ENCODE results near the gene IQSEC3. TPM values are rescaled to one million over a fixed set of nuclear protein-coding genes. Genes with fewer than 3 reads are reported as not detected.

The IQSEC3 gene
- total RNA-seq, 4 donors from 2014 or later: 0.65 to 10.5 (median 0.76) TPM

DNA sequence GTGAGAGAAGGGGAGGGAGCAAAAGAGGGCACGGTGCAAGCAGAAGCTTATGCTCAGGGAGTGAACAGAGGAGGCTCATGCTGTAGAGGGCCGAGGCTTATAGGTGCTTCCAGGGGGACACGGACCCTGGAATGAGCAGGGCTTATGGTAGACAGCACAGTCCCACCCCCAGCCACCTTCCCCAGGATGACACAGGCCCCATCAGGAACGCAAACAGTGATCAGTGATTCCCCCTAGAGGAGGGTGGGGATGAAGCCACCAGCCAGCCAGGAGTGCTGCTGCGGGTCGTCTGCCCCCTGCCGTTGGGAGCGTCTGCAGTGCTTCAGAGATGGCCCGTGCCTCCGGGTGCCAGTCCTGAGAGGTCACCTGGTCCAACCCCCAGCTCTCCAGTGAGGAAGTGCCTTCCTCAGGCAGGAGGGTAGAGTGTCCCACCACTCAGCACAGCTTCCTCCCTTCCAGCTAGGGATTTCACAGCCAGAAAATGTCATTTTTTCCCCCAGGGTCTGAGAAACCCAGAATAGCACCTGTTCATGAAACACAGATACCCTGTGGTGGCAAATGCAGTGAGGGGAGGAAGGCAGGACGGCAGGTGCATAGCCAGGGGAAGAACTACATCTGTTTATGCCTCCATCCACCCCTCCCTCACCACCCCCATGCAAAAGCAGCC is 86.6 kb downstream of the IQSEC3 start:
- TF ChIP-seq, protein P1, sequence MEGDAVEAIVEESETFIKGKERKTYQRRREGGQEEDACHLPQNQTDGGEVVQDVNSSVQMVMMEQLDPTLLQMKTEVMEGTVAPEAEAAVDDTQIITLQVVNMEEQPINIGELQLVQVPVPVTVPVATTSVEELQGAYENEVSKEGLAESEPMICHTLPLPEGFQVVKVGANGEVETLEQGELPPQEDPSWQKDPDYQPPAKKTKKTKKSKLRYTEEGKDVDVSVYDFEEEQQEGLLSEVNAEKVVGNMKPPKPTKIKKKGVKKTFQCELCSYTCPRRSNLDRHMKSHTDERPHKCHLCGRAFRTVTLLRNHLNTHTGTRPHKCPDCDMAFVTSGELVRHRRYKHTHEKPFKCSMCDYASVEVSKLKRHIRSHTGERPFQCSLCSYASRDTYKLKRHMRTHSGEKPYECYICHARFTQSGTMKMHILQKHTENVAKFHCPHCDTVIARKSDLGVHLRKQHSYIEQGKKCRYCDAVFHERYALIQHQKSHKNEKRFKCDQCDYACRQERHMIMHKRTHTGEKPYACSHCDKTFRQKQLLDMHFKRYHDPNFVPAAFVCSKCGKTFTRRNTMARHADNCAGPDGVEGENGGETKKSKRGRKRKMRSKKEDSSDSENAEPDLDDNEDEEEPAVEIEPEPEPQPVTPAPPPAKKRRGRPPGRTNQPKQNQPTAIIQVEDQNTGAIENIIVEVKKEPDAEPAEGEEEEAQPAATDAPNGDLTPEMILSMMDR (IDR thresholded peaks at IDR 0.05; ENCODE audit: low read depth): no peak

GRCh38 chr12:154058-154457 is 87.5 kb downstream of the IQSEC3 start:
- TF ChIP-seq, protein P1 (IDR thresholded peaks at IDR 0.05; ENCODE audit: low read depth): no peak

DNA sequence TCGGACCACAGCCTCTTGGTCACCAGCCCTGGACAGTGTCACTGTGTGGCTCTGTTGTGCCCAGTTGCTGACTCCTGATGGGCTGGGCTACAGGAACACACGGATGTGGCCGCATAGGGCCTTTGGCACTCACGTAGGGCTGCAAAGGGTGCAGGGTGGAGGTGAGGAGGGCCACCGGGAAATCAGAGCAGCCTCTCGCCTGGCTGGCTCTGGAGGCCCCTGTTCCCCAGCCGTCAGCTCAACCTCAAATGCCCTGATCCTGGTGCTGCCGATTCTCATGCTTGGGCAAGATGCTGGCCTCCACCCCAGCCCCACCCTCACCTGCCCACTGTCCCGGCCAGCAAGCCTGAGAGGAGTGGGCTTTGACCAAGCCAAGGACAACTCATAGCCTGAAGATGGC is 88.4 kb downstream of the IQSEC3 start:
- TF ChIP-seq, protein P1 (IDR thresholded peaks at IDR 0.05; ENCODE audit: low read depth): no peak

DNA sequence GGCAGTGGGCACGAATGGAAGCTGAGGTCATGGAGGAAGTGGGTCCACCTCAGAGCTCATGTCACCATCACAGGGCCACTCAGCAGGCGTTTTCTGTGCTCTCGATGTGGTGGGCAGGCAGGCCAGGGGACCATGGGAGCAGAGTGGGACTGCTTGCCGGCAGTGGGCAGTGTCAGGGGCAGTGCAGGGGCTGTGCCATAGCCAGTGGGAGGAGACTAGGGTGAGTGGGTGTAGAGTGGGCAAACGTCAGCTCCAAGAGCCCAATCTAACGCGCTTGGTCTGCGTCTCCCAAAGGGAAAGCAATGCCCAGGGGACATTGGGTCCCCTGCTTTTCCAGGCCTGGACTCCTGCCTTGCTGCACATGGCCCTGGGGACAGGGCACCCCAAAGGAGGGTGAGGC is 89.1 kb downstream of the IQSEC3 start:
- TF ChIP-seq, protein P1 (IDR thresholded peaks at IDR 0.05; ENCODE audit: low read depth): no peak

GRCh38 chr12:156945-157344 is 90.4 kb downstream of the IQSEC3 start:
- TF ChIP-seq, protein P1 (IDR thresholded peaks at IDR 0.05; ENCODE audit: low read depth): no peak

DNA sequence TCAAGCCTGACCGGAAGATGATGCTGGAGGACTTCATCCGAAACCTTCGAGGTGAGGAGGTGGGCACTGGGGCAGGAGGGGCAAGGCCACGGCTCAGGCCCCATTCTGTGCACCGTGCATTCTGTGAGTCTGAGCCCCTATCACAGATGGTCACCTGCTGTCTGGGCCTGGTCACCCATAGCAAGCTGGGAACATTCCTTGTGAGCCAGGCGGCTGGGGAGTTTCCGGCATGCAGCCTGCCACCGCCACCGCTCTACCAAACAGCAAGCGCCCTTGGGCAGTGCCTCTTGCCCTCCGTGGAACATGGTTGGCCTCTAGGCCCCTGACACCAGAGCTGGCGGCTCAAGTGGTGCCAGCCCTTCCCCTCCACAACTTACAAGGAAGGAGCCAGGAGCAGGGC is 91.1 kb downstream of the IQSEC3 start:
- TF ChIP-seq, protein P1 (IDR thresholded peaks at IDR 0.05; ENCODE audit: low read depth): no peak

DNA sequence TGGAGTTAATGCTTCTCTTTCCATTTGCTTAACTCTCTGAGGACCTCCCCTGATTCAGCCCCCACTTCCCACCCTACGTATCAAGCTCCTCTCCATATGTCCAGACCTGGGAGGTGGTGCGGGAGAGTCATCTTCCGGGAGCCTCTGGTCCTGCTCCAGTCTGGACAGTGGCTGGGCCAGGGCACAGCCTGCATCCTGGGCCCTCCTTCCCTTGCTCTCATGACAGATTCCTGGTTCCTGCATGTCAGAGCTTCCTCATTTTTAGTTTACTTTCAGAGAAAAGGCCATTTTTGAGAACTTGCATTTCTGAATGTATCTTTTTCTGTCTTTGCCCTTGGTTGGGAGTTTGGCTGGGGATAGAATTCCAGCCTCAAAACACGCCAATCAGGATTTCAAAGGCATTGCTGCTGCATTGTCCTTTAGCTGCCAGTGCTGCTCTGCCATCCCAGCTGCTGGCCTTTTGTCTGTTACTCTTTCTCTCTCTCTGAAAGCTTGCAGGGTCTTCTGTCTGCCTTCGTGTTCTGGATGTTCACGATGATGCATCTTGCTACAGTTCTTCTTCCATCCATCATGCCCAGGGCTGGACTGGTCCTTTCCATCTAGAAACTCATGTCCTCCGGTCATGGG is 92.7 kb downstream of the IQSEC3 start:
- TF ChIP-seq, protein P1 (IDR thresholded peaks at IDR 0.05; ENCODE audit: low read depth): no peak

Measured in subcutaneous adipose tissue (tissue), 4 donors.